ENCODE results near the gene PPTC7. TPM values are rescaled to one million over a fixed set of nuclear protein-coding genes. Genes with fewer than 3 reads are reported as not detected.

The PPTC7 gene
- total and polyA plus RNA-seq, 2 of the 8 experiments (the other 6 are each of a cell fraction or from before 2014, with no cell fraction given) = 8.1 to 15.9 TPM

- no peaks in the 10 kb centered on the region; a peak in 1 of 7 replicates for H3K27me3 ChIP-seq (replicated peaks in 1 of 4; ENCODE audit: control insufficient read depth in 3 of 4, extremely low read depth in 1 of 4, insufficient read depth in 3 of 4, low read length in 3 of 4)
- no peak for FAIRE-seq
- no peak overlapping the region for H3K27ac ChIP-seq (ENCODE audit: low read depth, low read length)
- ChIA-PET CTCF (ENCODE audit: partially characterized antibody) (interaction anchor here (0.5 to 2.1 kb wide), 4 partner anchors 11 to 37 kb away, joined by 3 to 10 read pairs (median 4); no protein-coding TSS in a partner anchor), POLR2A (ENCODE audit: partially characterized antibody) (interaction anchor here (0.5 to 1.1 kb wide), 3 partner anchors 15 to 25 kb away, joined by 3 to 4 read pairs (median 4); no protein-coding TSS in a partner anchor)
- no peak overlapping the region for H2BK120ac ChIP-seq (replicated peaks; ENCODE audit: low read depth, low read length)
- peaks cover 0 to 12% (median 7%) of the 10 kb centered on the region in 4 experiments; a peak in 5 of 7 replicates for H3K4me1 ChIP-seq (replicated peaks in 1 of 4; ENCODE audit: control insufficient read depth in 3 of 4, insufficient read depth in 4 of 4, low read length in 3 of 4)
- H4K8ac ChIP-seq (ENCODE audit: extremely low read depth, insufficient read depth, low read length) = no peak overlapping the region
- no peak for DNase-seq (ENCODE audit: low read depth in 1 of 2, low spot score in 2 of 2)
- 93% methylated on average over 13 of the region's 13 CpGs; no CpG with 5 or more reads in 1 of the 2 experiments for WGBS, 2 experiments (ENCODE audit: extremely low coverage in 1 of 2, insufficient coverage in 1 of 2, insufficient read length in 1 of 2, insufficient replicate concordance in 2 of 2, low coverage in 1 of 2, low lambda C conversion rate in 2 of 2, missing lambda C conversion rate in 1 of 2)
- no peak overlapping the region for H2AK5ac ChIP-seq (ENCODE audit: low read depth, low read length)
- no peak overlapping the region for H2BK5ac ChIP-seq (ENCODE audit: low read depth, low read length)
- H2BK20ac ChIP-seq (ENCODE audit: low read length) = no peak overlapping the region
- no peaks in the 10 kb centered on the region for H3K36me3 ChIP-seq (ENCODE audit: control insufficient read depth in 2 of 4, insufficient read depth in 4 of 4, low read length in 3 of 4)
- H3K18ac ChIP-seq (ENCODE audit: extremely low read depth, low read length) = no peak overlapping the region
- no peak overlapping the region for H2AFZ ChIP-seq (ENCODE audit: low read length)
- no peak overlapping the region for H4K5ac ChIP-seq (ENCODE audit: insufficient read length, low read depth, low read length)
- peak overlapping the region; percentile 16 to 37 for H3K4me2 ChIP-seq (ENCODE audit: insufficient read depth in 1 of 2, low read depth in 2 of 2, low read length in 2 of 2)
- peaks cover 10 to 26% of the 10 kb centered on the region in 2 experiments for H4K20me1 ChIP-seq (replicated peaks in 1 of 2; ENCODE audit: control insufficient read depth in 1 of 2, insufficient read depth in 2 of 2, low read length in 2 of 2)
- no peak overlapping the region for H3K9ac ChIP-seq (replicated peaks in 1 of 4; ENCODE audit: extremely low read depth in 1 of 4, low read depth in 3 of 4, low read length in 3 of 4)
- no peak overlapping the region for H2BK12ac ChIP-seq (ENCODE audit: low read depth, low read length)
- no peaks in the 10 kb centered on the region for H3K9me3 ChIP-seq (ENCODE audit: insufficient read depth in 2 of 2, low read depth in 1 of 2, low read length in 1 of 2)
- no peak overlapping the region for H3K4ac ChIP-seq (replicated peaks; ENCODE audit: insufficient read length, low read depth, low read length)
- peak overlapping the region; percentile 85 for H3K14ac ChIP-seq (ENCODE audit: insufficient read length)
- H3K4me3 ChIP-seq (ENCODE audit: extremely low read depth in 1 of 4, insufficient read depth in 2 of 4, low read depth in 3 of 4, low read length in 4 of 4) = no peak overlapping the region
- H2BK15ac ChIP-seq (ENCODE audit: low read length) = no peak overlapping the region
- no peak overlapping the region for H3K23ac ChIP-seq (ENCODE audit: insufficient read length)
- H3K23me2 ChIP-seq (ENCODE audit: low read depth, low read length) = peaks cover 10% of the 10 kb centered on the region
- H3K79me1 ChIP-seq (ENCODE audit: low read depth, low read length) = peaks cover 10% of the 10 kb centered on the region
- H4K91ac ChIP-seq (replicated peaks; ENCODE audit: insufficient read length, low read length) = no peak overlapping the region
- H3K79me2 ChIP-seq (ENCODE audit: control insufficient read depth in 1 of 2, insufficient read depth in 2 of 2, low read length in 2 of 2) = peaks cover 17 to 81% of the 10 kb centered on the region in 2 experiments
- H3K56ac ChIP-seq (replicated peaks; ENCODE audit: insufficient read length, low read depth, low read length) = no peak overlapping the region
- no peak for TF ChIP-seq ZNF274 (IDR thresholded peaks at IDR 0.05; ENCODE audit: borderline replicate concordance, extremely low read depth, low read length)
- TF ChIP-seq TAF1 (IDR thresholded peaks at IDR 0.05; ENCODE audit: low read depth, low read length) = no peak
- TF ChIP-seq CBX8 (IDR thresholded peaks at IDR 0.05; ENCODE audit: borderline replicate concordance, low read depth, low read length) = no peak
- no peak for TF ChIP-seq E2F6 (IDR thresholded peaks at IDR 0.05)
- TF ChIP-seq JUND (IDR thresholded peaks at IDR 0.05; ENCODE audit: low read length) = no peak
- no peak for TF ChIP-seq KDM4A (IDR thresholded peaks at IDR 0.05; ENCODE audit: low read depth, low read length, severe bottlenecking)
- no peak for TF ChIP-seq EP300 (IDR thresholded peaks at IDR 0.05; ENCODE audit: borderline replicate concordance in 1 of 2, low read depth in 2 of 2, low read length in 2 of 2)
- TF ChIP-seq SRF (IDR thresholded peaks at IDR 0.05; ENCODE audit: low read depth, low read length) = no peak
- no peak for TF ChIP-seq RBBP5 (IDR thresholded peaks at IDR 0.05; ENCODE audit: borderline replicate concordance, low read depth, low read length)
- no peak for TF ChIP-seq HDAC2 (IDR thresholded peaks at IDR 0.05; ENCODE audit: borderline replicate concordance in 1 of 2, low read depth in 2 of 2, low read length in 2 of 2)
Observed at GRCh38 chr12:110578694-110579534, 4.2 kb downstream of the PPTC7 start.
